Stimulated activated CD8-positive, alpha-beta memory T cell treated with anti-CD3 and anti-CD28 coated beads, Interleukin-15, amount 100 ng/mL, for 24 hours (primary cell): ENCODE measurements around the gene SAPCD1.

Experiments used
- DNase-seq: peaks from one replicate; pipeline ENCODE4 v3.0.0-alpha.2; 2020; ENCODE audit warnings: low read depth

The SAPCD1 gene

GRCh38 chr6:31729515-31729978, 32.9 kb upstream of the SAPCD1 start:
- peak; percentile 56 for DNase-seq

- peak; percentile 48 for DNase-seq
Measured at GRCh38 chr6:31729979-31730630, 32.4 kb upstream of the SAPCD1 start.

DNA sequence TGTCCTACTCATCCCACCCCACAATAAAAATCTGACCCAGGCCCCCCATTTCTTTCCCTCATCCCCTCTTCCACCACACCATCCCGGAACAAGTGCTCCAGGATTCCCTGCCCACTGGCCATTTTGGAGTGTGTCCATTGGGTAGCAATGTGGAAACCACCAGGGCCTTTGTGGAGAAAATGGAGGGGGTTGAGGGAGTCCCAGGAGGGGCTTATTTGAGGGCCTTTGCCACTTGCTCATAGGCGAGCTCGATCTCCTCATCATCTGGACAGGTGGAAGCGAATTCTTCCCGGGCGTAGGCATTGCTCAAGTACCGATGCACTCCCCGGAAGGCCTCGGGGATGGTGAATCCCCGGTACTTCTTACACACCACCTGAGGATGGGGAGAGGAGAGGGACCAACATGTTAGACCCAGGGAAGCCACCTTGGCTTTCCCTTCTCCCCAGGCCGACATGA, 31.8 kb upstream of the SAPCD1 start:
- DNase-seq = no peak

DNA sequence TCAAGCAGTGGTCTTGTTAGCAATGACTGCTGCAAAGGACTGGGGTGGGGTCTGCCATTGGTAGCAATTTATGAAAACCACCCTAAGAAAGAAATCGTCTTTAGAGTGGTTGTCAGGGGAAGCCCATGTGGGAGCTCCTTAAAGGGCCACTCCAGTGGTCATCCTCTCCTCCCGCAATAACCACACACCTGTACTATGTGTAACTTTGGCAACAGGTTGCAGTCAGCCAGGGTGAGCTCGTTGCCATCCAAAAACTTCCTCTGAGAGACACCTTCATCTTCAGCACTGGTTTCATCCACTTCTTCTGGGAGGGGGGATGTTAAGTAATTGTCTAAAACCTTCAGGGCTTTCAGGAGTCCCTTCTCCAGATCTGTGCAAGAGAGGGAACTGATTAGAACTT, 30.4 kb upstream of the SAPCD1 start:
- DNase-seq = no peak

GRCh38 chr6:31733734-31734133, 28.7 kb upstream of the SAPCD1 start:
- DNase-seq = no peak

- DNase-seq = no peak
Measured at GRCh38 chr6:31734247-31734820, 28.1 kb upstream of the SAPCD1 start.

GRCh38 chr6:31734821-31735406, 27.5 kb upstream of the SAPCD1 start:
- no peak for DNase-seq

DNA sequence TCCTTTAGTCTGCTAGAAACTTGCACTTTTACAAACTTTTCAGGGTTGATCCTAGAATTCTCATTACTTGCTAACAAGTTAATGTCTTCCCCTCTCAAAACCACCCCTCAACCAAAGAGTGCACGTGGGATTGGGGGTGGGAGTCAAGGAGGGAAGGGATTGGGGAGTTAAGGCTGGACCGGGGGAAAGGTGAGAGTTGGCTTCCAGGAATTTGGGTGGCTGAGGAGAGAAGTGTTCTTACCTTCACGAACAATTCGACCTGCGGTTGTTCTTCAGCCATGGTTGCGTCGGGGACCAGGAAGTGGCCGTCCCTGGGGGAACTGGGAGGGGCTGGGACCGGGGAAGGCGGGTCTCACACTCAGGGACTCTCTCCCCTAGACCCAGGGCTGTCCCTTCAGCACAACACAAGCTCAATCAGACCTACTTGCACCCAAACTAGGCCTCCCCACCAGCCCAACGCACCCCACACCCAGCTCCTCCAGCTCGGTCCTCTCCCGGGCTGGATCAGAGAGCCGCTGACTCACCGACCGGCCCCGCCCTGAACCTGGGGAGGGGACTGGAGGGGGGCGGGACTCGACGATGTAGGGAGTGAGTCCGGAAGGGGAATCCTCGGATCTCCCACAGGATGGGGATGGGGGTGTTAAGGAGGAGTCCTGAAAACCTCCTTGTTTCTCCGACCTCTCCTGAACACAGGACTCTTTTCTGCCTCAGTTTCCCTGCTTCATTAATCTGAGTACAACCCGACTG, 26.3 kb upstream of the SAPCD1 start, which contains the start of gene CLIC1:
Gene CLIC1, minus strand, starts transcription at position 510 of the 747 bp plus-strand sequence. Its CDS starts 230 bp downstream, at position 280.
- DNase-seq = peak; percentile 58

DNA sequence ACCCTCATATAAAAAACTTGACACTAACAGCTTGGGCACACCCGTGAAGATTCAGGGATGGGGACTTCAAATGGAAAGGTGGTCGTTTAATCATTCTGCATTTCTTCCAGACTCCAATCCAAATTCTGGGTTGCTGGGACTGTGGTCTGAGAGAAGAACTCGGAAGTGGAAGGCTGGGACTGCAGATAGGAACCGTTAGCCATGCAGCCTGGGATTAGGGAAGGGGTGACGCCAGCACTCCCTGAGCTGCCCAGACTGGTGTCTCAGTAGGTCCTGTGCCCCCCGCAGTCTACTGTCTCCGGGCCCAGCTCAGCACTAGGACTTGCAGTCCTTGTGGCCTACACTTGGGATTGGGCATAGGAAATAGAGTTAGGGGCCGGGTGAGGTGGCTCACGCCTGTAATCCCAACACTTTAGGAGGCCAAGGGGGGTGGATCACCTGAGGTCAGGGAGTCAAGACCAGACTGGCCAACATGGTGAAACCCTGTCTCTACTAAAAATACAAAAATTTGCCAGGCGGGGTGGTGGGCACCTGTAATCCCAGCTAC, 25.6 kb upstream of the SAPCD1 start:
- no peak for DNase-seq

GRCh38 chr6:31737315-31737990, 25.0 kb upstream of the SAPCD1 start:
- no peak for DNase-seq

DNA sequence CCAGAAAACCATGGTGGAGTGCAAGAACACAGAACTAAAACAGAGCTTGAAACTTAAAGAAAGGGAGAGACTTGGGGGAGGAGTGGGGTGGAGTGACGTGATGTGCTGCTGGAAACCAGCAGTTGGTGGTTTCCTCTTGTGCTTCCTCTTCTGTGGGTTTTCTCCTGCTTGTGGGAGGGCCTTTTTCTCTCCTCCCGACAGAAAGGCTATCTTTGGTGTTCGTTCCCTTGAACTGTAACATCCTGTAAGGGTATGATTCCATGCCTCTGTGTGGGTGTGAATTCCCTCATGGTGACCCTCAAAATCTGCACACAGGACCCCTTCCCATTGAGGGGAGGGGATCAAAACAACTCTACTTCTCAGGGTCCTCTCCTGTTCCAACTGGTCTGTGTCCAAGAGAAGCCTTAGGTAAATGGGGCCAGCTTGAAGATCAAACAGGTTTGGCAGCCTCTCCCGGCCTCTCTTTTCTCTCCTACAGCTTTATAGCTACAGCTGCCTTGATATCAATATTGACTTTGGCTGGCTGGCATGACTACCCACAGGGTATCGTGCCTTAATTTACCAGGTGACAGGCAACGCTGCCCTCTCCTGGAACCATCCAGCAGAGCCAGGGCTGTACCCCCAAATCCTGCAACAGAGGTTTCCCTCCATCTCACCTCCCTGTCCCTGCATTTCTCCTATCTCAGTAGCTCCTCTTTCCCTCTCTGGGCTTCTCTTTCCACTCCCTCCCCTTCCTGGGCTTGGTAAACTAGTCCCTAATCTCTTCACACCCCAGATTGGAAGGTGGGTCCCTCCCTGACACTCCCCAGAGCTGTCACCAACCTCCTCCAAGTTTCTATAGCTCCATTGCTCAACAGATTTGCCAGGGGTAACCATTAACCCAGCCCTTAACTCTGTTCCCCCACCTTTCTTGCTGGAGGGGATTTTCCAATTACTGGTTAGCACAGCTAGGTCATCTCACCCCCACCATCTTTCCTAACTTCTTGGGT, 24.2 kb upstream of the SAPCD1 start:
- DNase-seq = no peak

- peak; percentile 94 for DNase-seq
Measured at GRCh38 chr6:31739639-31740396, 22.6 kb upstream of the SAPCD1 start, which contains the start of gene MSH5. Gene MSH5, plus strand, starts transcription at chr6:31740005. Its CDS starts 462 bp downstream, at chr6:31740467.

DNA sequence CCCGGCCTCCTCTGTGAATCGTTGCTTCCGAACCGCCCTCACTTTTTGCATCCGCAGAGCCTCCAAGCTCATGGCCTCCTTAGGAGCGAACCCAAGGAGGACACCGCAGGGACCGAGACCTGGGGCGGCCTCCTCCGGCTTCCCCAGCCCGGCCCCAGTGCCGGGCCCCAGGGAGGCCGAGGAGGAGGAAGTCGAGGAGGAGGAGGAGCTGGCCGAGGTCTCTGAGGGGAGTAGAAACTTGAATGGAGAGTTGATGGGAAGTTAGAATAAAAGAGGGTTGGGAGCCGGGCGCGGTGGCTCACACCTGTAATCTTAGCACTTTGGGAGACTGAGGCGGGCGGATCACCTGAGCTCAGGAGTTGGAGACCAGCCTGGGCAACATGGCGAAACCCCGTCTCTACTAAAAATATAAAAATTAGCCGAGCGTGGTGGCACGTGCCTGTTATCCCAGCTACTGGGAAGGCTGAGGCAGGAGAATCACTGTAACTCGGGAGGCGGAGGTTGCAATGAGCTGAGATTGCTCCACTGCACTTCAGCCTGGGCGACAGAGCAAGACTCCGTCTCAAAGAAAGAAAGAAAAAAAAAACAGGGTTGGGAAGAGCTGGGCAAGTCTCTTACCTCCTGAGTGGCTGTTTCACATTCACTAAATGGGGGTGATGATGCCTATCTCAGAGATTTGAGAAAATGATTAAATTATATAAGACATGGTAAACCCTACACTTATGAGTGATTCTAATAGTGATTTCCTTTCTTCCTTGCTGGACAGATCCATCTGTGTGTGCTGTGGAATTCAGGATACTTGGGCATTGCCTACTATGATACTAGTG, 21.8 kb upstream of the SAPCD1 start:
- no peak for DNase-seq

- DNase-seq = no peak
Measured at GRCh38 chr6:31741815-31742214, 20.6 kb upstream of the SAPCD1 start.

DNA sequence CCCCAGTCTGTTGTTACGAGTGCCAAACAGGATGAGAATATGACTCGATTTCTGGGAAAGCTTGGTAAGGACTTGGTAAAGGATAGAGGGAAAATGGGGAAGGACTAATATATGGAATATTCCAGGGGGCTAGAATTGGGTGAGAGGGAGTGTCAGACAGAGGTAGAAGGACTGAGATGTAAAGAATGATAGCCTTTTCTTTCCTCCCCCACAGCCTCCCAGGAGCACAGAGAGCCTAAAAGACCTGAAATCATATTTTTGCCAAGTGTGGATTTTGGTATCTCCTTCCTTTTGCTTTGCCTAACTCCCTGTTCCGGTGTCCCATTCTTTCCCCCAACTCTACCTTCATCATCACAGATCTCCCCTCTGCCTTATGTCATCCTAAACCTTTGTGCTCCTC, 19.6 kb upstream of the SAPCD1 start:
- no peak for DNase-seq

GRCh38 chr6:31744422-31744821, 18.0 kb upstream of the SAPCD1 start:
- DNase-seq = no peak

DNA sequence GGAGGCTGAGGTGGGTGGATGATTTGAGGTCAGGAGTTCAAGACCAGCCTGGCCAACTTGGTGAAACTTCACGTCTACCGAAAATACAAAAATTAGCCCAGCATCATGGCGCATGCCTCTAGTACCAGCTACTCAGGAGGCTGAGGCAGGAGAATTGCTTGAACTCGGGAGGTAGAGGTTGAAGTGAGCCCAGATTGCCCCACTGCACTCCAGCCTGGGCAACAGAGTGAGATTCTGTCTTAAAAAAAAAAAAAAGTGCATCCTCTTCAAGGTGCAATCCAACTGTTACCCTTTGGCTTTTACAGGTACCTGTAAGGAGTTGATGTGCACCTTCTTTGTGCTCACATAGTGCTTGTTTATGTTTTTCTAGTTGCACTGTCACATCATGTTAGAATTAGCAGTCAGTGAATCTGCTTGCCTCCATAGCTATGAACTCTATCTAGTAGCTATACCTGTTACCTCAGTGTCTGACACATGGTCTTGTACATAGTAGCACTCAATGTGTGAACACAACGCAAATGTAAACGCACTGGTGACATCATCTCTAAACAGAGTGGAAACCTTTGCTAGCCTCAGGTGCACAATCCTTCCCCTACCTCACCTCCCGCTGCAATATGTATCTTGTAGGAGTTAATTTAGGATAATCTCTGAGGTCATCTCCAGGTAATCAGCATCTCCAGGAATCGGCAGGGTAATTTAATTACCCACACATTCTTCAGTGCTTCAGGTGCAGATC, 13.0 kb upstream of the SAPCD1 start:
- DNase-seq = no peak

- DNase-seq = no peak
Measured at GRCh38 chr6:31750411-31751022, 11.9 kb upstream of the SAPCD1 start.
